ENCODE data around the gene RAB7B. TPM values are rescaled to one million over a fixed set of nuclear protein-coding genes. Genes with fewer than 3 reads are reported as not detected.

The RAB7B gene
- total and polyA plus RNA-seq, 2 donors (not counting 1 experiment from before 2014, with no cell fraction given), result 9.1 to 15.5 TPM

- Histone ChIP-seq H3K79me2 (ENCODE audit: control insufficient read depth, insufficient read depth, low read length) (no peaks in the 10 kb centered on the region), H2AFZ (ENCODE audit: low read length) (no peak overlapping the region), H3K27ac (ENCODE audit: insufficient read depth, low read length) (no peak overlapping the region), H3K9ac (ENCODE audit: insufficient read depth, low read length) (no peak overlapping the region), H3K27me3 (ENCODE audit: control insufficient read depth, insufficient read depth, low read length) (no peaks in the 10 kb centered on the region), H3K36me3 (ENCODE audit: control insufficient read depth, insufficient read depth, low read length) (no peaks in the 10 kb centered on the region), H4K20me1 (ENCODE audit: control insufficient read depth, extremely low read depth, insufficient read depth, low read length) (no peaks in the 10 kb centered on the region), H3K4me3 (replicated peaks in 1 of 4; ENCODE audit: control extremely low read depth in 1 of 4, insufficient read depth in 1 of 4, low read depth in 3 of 4, low read length in 4 of 4) (no peak overlapping the region), H3K9me3 (ENCODE audit: control insufficient read depth, insufficient read depth, low read depth, low read length) (no peaks in the 10 kb centered on the region), H3K4me1 (ENCODE audit: control insufficient read depth, extremely low read depth, insufficient read depth, low read length) (no peaks in the 10 kb centered on the region), H3K4me2 (ENCODE audit: extremely low read depth, insufficient read depth, low read length) (no peak overlapping the region)
- TF ChIP-seq CTCF (conservative IDR thresholded peaks at IDR 0.05 in 1 of 2, IDR thresholded peaks at IDR 0.05 in 1 of 2; ENCODE audit: low read depth in 1 of 2, low read length in 2 of 2), result no peak
- no peak for TF ChIP-seq EZH2 (IDR thresholded peaks at IDR 0.05; ENCODE audit: low read length, missing control alignments)
- DNase-seq (ENCODE audit: low read depth in 2 of 2), result no peak
These were observed 17.9 kb upstream of the RAB7B start for GRCh38 chr1:206021008-206021625.

GRCh38 chr1:206020393-206021007 lies 17.3 kb upstream of the RAB7B start:
- no peak overlapping the region for H3K27ac ChIP-seq (ENCODE audit: insufficient read depth, low read length)
- H3K27me3 ChIP-seq (ENCODE audit: control insufficient read depth, insufficient read depth, low read length), result no peaks in the 10 kb centered on the region
- no peaks in the 10 kb centered on the region for H3K79me2 ChIP-seq (ENCODE audit: control insufficient read depth, insufficient read depth, low read length)
- no peak overlapping the region for H3K4me3 ChIP-seq (replicated peaks in 1 of 4; ENCODE audit: control extremely low read depth in 1 of 4, insufficient read depth in 1 of 4, low read depth in 3 of 4, low read length in 4 of 4)
- TF ChIP-seq EZH2 (IDR thresholded peaks at IDR 0.05; ENCODE audit: low read length, missing control alignments) (no peak), CTCF (conservative IDR thresholded peaks at IDR 0.05 in 1 of 2, IDR thresholded peaks at IDR 0.05 in 1 of 2; ENCODE audit: low read depth in 1 of 2, low read length in 2 of 2) (no peak)
- H4K20me1 ChIP-seq (ENCODE audit: control insufficient read depth, extremely low read depth, insufficient read depth, low read length), result no peaks in the 10 kb centered on the region
- H3K4me2 ChIP-seq (ENCODE audit: extremely low read depth, insufficient read depth, low read length), result no peak overlapping the region
- no peaks in the 10 kb centered on the region for H3K9me3 ChIP-seq (ENCODE audit: control insufficient read depth, insufficient read depth, low read depth, low read length)
- no peak for DNase-seq (ENCODE audit: low read depth in 2 of 2)
- H2AFZ ChIP-seq (ENCODE audit: low read length), result no peak overlapping the region
- H3K36me3 ChIP-seq (ENCODE audit: control insufficient read depth, insufficient read depth, low read length), result no peaks in the 10 kb centered on the region
- H3K4me1 ChIP-seq (ENCODE audit: control insufficient read depth, extremely low read depth, insufficient read depth, low read length), result no peaks in the 10 kb centered on the region
- no peak overlapping the region for H3K9ac ChIP-seq (ENCODE audit: insufficient read depth, low read length)

- DNase-seq (ENCODE audit: low read depth in 2 of 2), result no peak
- no peak overlapping the region for H3K4me3 ChIP-seq (replicated peaks in 1 of 4; ENCODE audit: control extremely low read depth in 1 of 4, insufficient read depth in 1 of 4, low read depth in 3 of 4, low read length in 4 of 4)
These were observed 11.9 kb upstream of the RAB7B start for GRCh38 chr1:206015071-206015470.

More at GRCh38 chr1:206015071-206015470, 11.9 kb upstream of the RAB7B start:
- Histone ChIP-seq H4K20me1 (ENCODE audit: control insufficient read depth, extremely low read depth, insufficient read depth, low read length) (no peaks in the 10 kb centered on the region), H3K4me1 (ENCODE audit: control insufficient read depth, extremely low read depth, insufficient read depth, low read length) (no peaks in the 10 kb centered on the region), H3K9me3 (ENCODE audit: control insufficient read depth, insufficient read depth, low read depth, low read length) (no peaks in the 10 kb centered on the region), H3K27me3 (ENCODE audit: control insufficient read depth, insufficient read depth, low read length) (peaks cover 15% of the 10 kb centered on the region), H3K4me2 (ENCODE audit: extremely low read depth, insufficient read depth, low read length) (no peak overlapping the region), H3K27ac (ENCODE audit: insufficient read depth, low read length) (no peak overlapping the region), H3K9ac (ENCODE audit: insufficient read depth, low read length) (no peak overlapping the region), H2AFZ (ENCODE audit: low read length) (no peak overlapping the region), H3K36me3 (ENCODE audit: control insufficient read depth, insufficient read depth, low read length) (no peaks in the 10 kb centered on the region), H3K79me2 (ENCODE audit: control insufficient read depth, insufficient read depth, low read length) (no peaks in the 10 kb centered on the region)
- TF ChIP-seq EZH2 (IDR thresholded peaks at IDR 0.05; ENCODE audit: low read length, missing control alignments) (no peak), CTCF (conservative IDR thresholded peaks at IDR 0.05 in 1 of 2, IDR thresholded peaks at IDR 0.05 in 1 of 2; ENCODE audit: low read depth in 1 of 2, low read length in 2 of 2) (no peak)
